SK-MEL-5 (cell line): ENCODE data around the gene DCTN5. TPM values are rescaled to one million over a fixed set of nuclear protein-coding genes. Genes with fewer than 3 reads are reported as not detected.

Experiments used
- DNase-seq: peaks from one replicate; pipeline ENCODE4 v3.0.0-alpha.2; 2016; ENCODE audit warnings: low read depth, low spot score
- in situ Hi-C: cut with HindIII; loops from 2 replicates; pipeline ENCODE4 v1.10.0; 2016; ENCODE audit warnings: low sequenced_read_pairs, high pct_unique_total_duplicates, low pct_unique_long_range_greater_than_20kb
- total RNA-seq: library from RNA; depleted of rRNA; stranded (reverse); fragments of >200 nt; shearing (Covaris generic); gene quantifications from 2 replicates; pipeline ENCODE4 v1.2.3, GENCODE V29; 2014

Gene DCTN5
- total RNA-seq, 1 experiment from 2014 or later: 75.6 TPM

- no peak for DNase-seq
- in situ Hi-C loops: no loop called here
These were observed 1.0 kb downstream of the DCTN5 start for GRCh38 chr16:23642246-23642774.

GRCh38 chr16:23650674-23651416 lies 9.6 kb downstream of the DCTN5 start:
- in situ Hi-C loops: no loop called here
- peak; percentile 70 for DNase-seq

GRCh38 chr16:23651943-23652468 lies 10.7 kb downstream of the DCTN5 start:
- no peak for DNase-seq
- in situ Hi-C loops: no loop called here

GRCh38 chr16:23663918-23664317 lies 22.7 kb downstream of the DCTN5 start:
- no peak for DNase-seq
- in situ Hi-C loops: no loop called here

GRCh38 chr16:23666571-23667354 lies 25.5 kb downstream of the DCTN5 start:
- DNase-seq: no peak
- in situ Hi-C loops: no loop called here

- DNase-seq: no peak
- in situ Hi-C loops: no loop called here
These were observed 26.0 kb downstream of the DCTN5 start for GRCh38 chr16:23667355-23667659.

- in situ Hi-C loops: no loop called here
- no peak for DNase-seq
These were observed 27.0 kb downstream of the DCTN5 start for GRCh38 chr16:23668225-23668624.

GRCh38 chr16:23668873-23669272 lies 27.6 kb downstream of the DCTN5 start:
- DNase-seq: no peak
- in situ Hi-C loops: no loop called here

- DNase-seq: no peak
- in situ Hi-C loops: no loop called here
These were observed 29.0 kb downstream of the DCTN5 start for GRCh38 chr16:23670137-23670776.

GRCh38 chr16:23673971-23674614 lies 32.8 kb downstream of the DCTN5 start:
- in situ Hi-C loops: no loop called here
- DNase-seq: no peak

GRCh38 chr16:23676924-23677480 lies 35.7 kb downstream of the DCTN5 start:
- in situ Hi-C loops: no loop called here

GRCh38 chr16:23678430-23679273 lies 37.4 kb downstream of the DCTN5 start, which contains the start of gene PLK1:
TSS of gene PLK1 (plus strand) at chr16:23678889. CDS start at chr16:23678933, 44 bp downstream.
- peak; percentile 83 for DNase-seq
- in situ Hi-C loops: no loop called here

More at GRCh38 chr16:23676924-23677480, 35.7 kb downstream of the DCTN5 start:
- no peak for DNase-seq

GRCh38 chr16:23679274-23679985 lies 38.2 kb downstream of the DCTN5 start:
- in situ Hi-C loops: no loop called here

GRCh38 chr16:23679986-23680336 lies 38.7 kb downstream of the DCTN5 start:
- in situ Hi-C loops: no loop called here
- DNase-seq: no peak

More at GRCh38 chr16:23679274-23679985, 38.2 kb downstream of the DCTN5 start:
- no peak for DNase-seq

GRCh38 chr16:23682181-23682580 lies 40.9 kb downstream of the DCTN5 start:
- in situ Hi-C loops: no loop called here
- DNase-seq: no peak

- no peak for DNase-seq
- in situ Hi-C loops: no loop called here
These were observed 42.2 kb downstream of the DCTN5 start for GRCh38 chr16:23683487-23683886.
